ENCODE results near the gene CDPF1.

CDPF1 gene

GRCh38 chr22:46256358-46256958 lies 6.4 kb upstream of the CDPF1 start:
- DNase-seq (ENCODE audit: low read depth, low spot score), result no peak

GRCh38 chr22:46251816-46252380 lies 1.8 kb upstream of the CDPF1 start:
- no peak for DNase-seq (ENCODE audit: low read depth, low spot score)

GRCh38 chr22:46251266-46251665 lies 1.2 kb upstream of the CDPF1 start:
- DNase-seq (ENCODE audit: low read depth, low spot score), result no peak

- no peak for DNase-seq (ENCODE audit: low read depth, low spot score)
Measured at GRCh38 chr22:46250783-46251125, 661 bp upstream of the CDPF1 start.

GRCh38 chr22:46247443-46247975 lies 2.6 kb downstream of the CDPF1 start:
- DNase-seq (ENCODE audit: low read depth, low spot score), result no peak

- DNase-seq (ENCODE audit: low read depth, low spot score), result no peak
Measured at GRCh38 chr22:46246178-46246577, 3.9 kb downstream of the CDPF1 start.

- DNase-seq (ENCODE audit: low read depth, low spot score), result peak; percentile 26
Measured at GRCh38 chr22:46245511-46245910, 4.6 kb downstream of the CDPF1 start.

- DNase-seq (ENCODE audit: low read depth, low spot score), result no peak
Measured at GRCh38 chr22:46244771-46245170, 5.3 kb downstream of the CDPF1 start.

- DNase-seq (ENCODE audit: low read depth, low spot score), result no peak
Measured at GRCh38 chr22:46242076-46242475, 8.0 kb downstream of the CDPF1 start.

- DNase-seq (ENCODE audit: low read depth, low spot score), result no peak
Measured at GRCh38 chr22:46241396-46242007, 8.6 kb downstream of the CDPF1 start.

- DNase-seq (ENCODE audit: low read depth, low spot score), result no peak
Measured at GRCh38 chr22:46240907-46241306, 9.2 kb downstream of the CDPF1 start.

GRCh38 chr22:46240506-46240905 lies 9.6 kb downstream of the CDPF1 start:
- DNase-seq (ENCODE audit: low read depth, low spot score), result no peak

- no peak for DNase-seq (ENCODE audit: low read depth, low spot score)
Measured at GRCh38 chr22:46240073-46240472, 10.0 kb downstream of the CDPF1 start.

GRCh38 chr22:46239261-46240048 lies 10.6 kb downstream of the CDPF1 start:
- no peak for DNase-seq (ENCODE audit: low read depth, low spot score)

- no peak for DNase-seq (ENCODE audit: low read depth, low spot score)
Measured at GRCh38 chr22:46238541-46238940, 11.6 kb downstream of the CDPF1 start.

GRCh38 chr22:46237453-46238124 lies 12.5 kb downstream of the CDPF1 start:
- no peak for DNase-seq (ENCODE audit: low read depth, low spot score)

GRCh38 chr22:46234969-46235368 lies 15.1 kb downstream of the CDPF1 start:
- no peak for DNase-seq (ENCODE audit: low read depth, low spot score)

GRCh38 chr22:46233231-46233630 lies 16.9 kb downstream of the CDPF1 start:
- peak; percentile 79 for DNase-seq (ENCODE audit: low read depth, low spot score)

GRCh38 chr22:46230262-46230901 lies 19.7 kb downstream of the CDPF1 start:
- no peak for DNase-seq (ENCODE audit: low read depth, low spot score)

GRCh38 chr22:46229701-46230100 lies 20.4 kb downstream of the CDPF1 start:
- DNase-seq (ENCODE audit: low read depth, low spot score), result no peak

- no peak for DNase-seq (ENCODE audit: low read depth, low spot score)
Measured at GRCh38 chr22:46226577-46226976, 23.5 kb downstream of the CDPF1 start.
